ENCODE measurements around the gene TPCN2. TPM values are rescaled to one million over a fixed set of nuclear protein-coding genes. Genes with fewer than 3 reads are reported as not detected.

Gene TPCN2
- total and polyA plus RNA-seq, 2 donors from 2014 or later = 12.9 to 22.4 TPM

DNA sequence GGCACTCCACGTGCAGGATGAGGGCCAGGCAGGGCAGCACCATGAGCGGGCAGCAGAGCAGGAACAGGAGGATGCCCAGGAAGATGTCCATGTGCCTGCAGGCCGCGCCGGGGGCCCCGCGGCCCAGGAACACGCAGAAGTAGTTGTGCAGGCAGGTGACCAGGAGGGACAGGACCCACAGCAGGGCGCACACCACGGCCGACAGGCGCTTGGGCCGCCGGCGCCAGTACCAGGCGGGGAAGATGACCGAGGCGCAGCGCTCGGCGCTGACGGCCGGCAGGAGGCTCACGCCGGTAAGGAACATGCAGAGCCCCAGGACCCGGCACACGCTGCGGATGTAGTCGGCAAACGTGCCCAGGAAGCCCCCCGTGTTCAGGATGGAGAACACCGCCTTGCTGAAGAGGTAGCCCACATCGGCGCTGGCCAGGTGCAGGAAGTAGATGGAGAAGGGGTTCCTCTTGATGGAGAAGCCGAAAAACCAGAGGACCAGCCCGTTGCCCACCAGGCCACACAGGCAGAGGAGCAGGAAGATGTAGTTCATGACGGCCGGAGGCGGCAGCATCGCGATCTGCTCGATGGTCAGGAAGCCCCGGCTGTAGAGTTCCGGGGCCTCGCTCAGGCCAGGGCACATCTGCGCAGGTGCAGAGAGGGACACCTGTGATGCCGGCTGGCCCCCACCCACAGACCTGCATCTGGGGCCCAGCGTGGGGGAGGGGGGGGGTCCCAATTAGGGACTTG lies 42.9 kb upstream of the TPCN2 start:
- peaks cover 0 to 29% (median 19%) of the 10 kb centered on the region in 3 donors for H3K4me1 ChIP-seq (ENCODE audit: control insufficient read depth in 2 of 3, insufficient read depth in 2 of 3, low read depth in 1 of 3, low read length in 3 of 3)
- no peaks in the 10 kb centered on the region for H3K9me3 ChIP-seq (ENCODE audit: control insufficient read depth in 2 of 3, insufficient read depth in 1 of 3, low read length in 3 of 3)
- TF ChIP-seq, protein P1, sequence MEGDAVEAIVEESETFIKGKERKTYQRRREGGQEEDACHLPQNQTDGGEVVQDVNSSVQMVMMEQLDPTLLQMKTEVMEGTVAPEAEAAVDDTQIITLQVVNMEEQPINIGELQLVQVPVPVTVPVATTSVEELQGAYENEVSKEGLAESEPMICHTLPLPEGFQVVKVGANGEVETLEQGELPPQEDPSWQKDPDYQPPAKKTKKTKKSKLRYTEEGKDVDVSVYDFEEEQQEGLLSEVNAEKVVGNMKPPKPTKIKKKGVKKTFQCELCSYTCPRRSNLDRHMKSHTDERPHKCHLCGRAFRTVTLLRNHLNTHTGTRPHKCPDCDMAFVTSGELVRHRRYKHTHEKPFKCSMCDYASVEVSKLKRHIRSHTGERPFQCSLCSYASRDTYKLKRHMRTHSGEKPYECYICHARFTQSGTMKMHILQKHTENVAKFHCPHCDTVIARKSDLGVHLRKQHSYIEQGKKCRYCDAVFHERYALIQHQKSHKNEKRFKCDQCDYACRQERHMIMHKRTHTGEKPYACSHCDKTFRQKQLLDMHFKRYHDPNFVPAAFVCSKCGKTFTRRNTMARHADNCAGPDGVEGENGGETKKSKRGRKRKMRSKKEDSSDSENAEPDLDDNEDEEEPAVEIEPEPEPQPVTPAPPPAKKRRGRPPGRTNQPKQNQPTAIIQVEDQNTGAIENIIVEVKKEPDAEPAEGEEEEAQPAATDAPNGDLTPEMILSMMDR (IDR thresholded peaks at IDR 0.05; ENCODE audit: borderline replicate concordance, extremely low read depth, insufficient read depth) = no peak
- FAIRE-seq (no peak), DNase-seq (peak in 2 of 5 donors; percentile 31 to 65)
- no peak overlapping the region for H3K4me3 ChIP-seq (ENCODE audit: low read length in 3 of 3)
- no peak overlapping the region for H3K9ac ChIP-seq (ENCODE audit: low read length in 3 of 3)
- no peaks in the 10 kb centered on the region for H3K36me3 ChIP-seq (ENCODE audit: control insufficient read depth in 2 of 3, insufficient read depth in 3 of 3, low read length in 3 of 3)
- no peaks in the 10 kb centered on the region for H3K27me3 ChIP-seq (ENCODE audit: control insufficient read depth, insufficient read depth, low read length)
- intact Hi-C loops (cut with DNase I) = no loop called here
- no peak overlapping the region for H3K27ac ChIP-seq (ENCODE audit: low read depth in 2 of 2, low read length in 2 of 2)

DNA sequence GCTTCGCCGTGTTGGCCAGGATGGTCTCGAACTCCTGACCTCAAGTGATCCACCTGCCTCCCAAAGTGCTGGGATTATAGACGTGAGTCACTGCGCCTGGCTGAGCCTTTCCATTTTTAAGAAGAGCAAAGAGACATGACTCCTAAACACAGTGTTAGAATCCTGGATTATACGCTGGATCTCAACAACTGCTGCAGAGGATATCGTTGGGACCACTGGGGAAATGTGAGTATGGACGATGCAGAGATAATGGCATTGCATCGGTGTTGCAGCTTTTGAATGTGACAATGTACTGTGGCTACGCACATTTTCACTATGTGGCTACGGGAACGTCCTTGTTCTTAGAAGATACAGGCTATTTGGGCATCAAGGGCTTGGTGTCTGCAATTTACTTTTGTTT lies 41.9 kb upstream of the TPCN2 start:
- no peak for FAIRE-seq
- Histone ChIP-seq H3K27me3 (ENCODE audit: control insufficient read depth, insufficient read depth, low read length) (no peaks in the 10 kb centered on the region), H3K9ac (ENCODE audit: low read length in 3 of 3) (no peak overlapping the region), H3K4me3 (ENCODE audit: low read length in 3 of 3) (no peak overlapping the region), H3K36me3 (ENCODE audit: control insufficient read depth in 2 of 3, insufficient read depth in 3 of 3, low read length in 3 of 3) (no peaks in the 10 kb centered on the region), H3K9me3 (ENCODE audit: control insufficient read depth in 2 of 3, insufficient read depth in 1 of 3, low read length in 3 of 3) (no peaks in the 10 kb centered on the region), H3K27ac (ENCODE audit: low read depth in 2 of 2, low read length in 2 of 2) (no peak overlapping the region), H3K4me1 (ENCODE audit: control insufficient read depth in 2 of 3, insufficient read depth in 2 of 3, low read depth in 1 of 3, low read length in 3 of 3) (peaks cover 0 to 32% (median 20%) of the 10 kb centered on the region in 3 donors)
- TF ChIP-seq, protein P1 (IDR thresholded peaks at IDR 0.05; ENCODE audit: borderline replicate concordance, extremely low read depth, insufficient read depth) = no peak
- DNase-seq = no peak
- intact Hi-C loops (cut with DNase I) = no loop called here

DNA sequence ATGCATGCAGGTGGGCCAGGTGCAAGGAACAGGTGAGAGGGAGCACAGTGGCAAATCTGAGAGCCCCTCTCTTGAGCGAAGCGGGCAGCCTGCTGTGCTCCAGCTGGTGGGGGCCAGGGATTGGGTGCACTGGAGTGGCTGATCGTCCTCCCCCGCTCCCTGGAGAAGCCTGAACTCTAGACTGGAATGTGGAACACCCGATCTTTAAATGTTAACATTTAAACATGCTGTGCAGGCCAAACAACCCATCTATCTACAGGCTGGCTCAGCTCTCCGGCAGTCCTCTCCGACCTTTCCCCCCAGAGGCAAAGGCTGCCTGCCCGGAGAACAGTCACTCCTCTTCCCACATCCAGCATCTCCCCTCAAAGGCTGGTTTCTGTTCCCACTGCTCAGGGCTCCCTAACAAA lies 40.8 kb upstream of the TPCN2 start:
- Histone ChIP-seq H3K27ac (ENCODE audit: low read depth in 2 of 2, low read length in 2 of 2) (peak overlapping the region; percentile 83), H3K9ac (ENCODE audit: low read length in 3 of 3) (no peak overlapping the region), H3K27me3 (ENCODE audit: control insufficient read depth, insufficient read depth, low read length) (no peaks in the 10 kb centered on the region), H3K9me3 (ENCODE audit: control insufficient read depth in 2 of 3, insufficient read depth in 1 of 3, low read length in 3 of 3) (no peaks in the 10 kb centered on the region), H3K4me3 (ENCODE audit: low read length in 3 of 3) (peak overlapping the region in 1 of 3 donors; percentile 17), H3K4me1 (ENCODE audit: control insufficient read depth in 2 of 3, insufficient read depth in 2 of 3, low read depth in 1 of 3, low read length in 3 of 3) (peaks cover 0 to 32% (median 20%) of the 10 kb centered on the region in 3 donors), H3K36me3 (ENCODE audit: control insufficient read depth in 2 of 3, insufficient read depth in 3 of 3, low read length in 3 of 3) (no peaks in the 10 kb centered on the region)
- peak in 4 of 5 donors; percentile 56 to 82 (median 59) for DNase-seq
- TF ChIP-seq, protein P1 (IDR thresholded peaks at IDR 0.05; ENCODE audit: borderline replicate concordance, extremely low read depth, insufficient read depth) = no peak
- intact Hi-C loops (cut with DNase I) = no loop called here
- no peak for FAIRE-seq
